GM13976 (cell line): ENCODE measurements around the gene CEP41.

Experiments
- DNase-seq: peaks from one replicate; pipeline ENCODE4 v3.0.0; 2012; ENCODE audit warnings: low spot score
- CTCF ChIP-seq: IDR thresholded peaks from 2 replicates; pipeline ENCODE4 v1.5.1; 2012; ENCODE audit warnings: borderline replicate concordance, mild to moderate bottlenecking; ENCODE audit not compliant: insufficient read depth; ENCODE audit errors: extremely low read depth, missing control alignments, control extremely low read depth
- in situ Hi-C: fragments of 300-500 bp; cut with MboI; formaldehyde crosslinking; loops from one replicate; pipeline ENCODE4 v1.12.0; 2022; ENCODE audit warnings: low sequenced_read_pairs, mixed read lengths, inconsistent platforms; ENCODE audit not compliant: unreplicated experiment

Gene CEP41

DNA sequence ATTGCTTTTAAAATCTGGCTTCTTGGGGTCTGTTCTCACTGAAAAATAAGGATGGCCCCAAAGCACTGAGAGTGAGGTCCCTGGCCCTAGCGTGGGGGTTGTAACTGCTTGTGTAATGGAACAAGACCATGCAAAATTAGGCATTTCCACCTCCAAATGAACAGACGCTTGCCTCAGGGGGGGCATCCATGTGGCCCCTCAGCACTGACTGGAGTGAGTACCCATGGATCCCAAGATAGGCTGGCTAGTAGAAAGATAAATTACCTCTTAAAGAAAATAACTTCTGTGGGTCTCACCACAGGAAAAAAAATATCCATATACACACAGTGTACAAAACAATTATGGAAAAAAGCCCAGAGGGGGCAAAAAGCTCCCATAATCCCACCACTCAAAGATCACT, 75.7 kb downstream of the CEP41 start:
- in situ Hi-C loops: no loop called here
- TF ChIP-seq CTCF: no peak
- DNase-seq: no peak

DNA sequence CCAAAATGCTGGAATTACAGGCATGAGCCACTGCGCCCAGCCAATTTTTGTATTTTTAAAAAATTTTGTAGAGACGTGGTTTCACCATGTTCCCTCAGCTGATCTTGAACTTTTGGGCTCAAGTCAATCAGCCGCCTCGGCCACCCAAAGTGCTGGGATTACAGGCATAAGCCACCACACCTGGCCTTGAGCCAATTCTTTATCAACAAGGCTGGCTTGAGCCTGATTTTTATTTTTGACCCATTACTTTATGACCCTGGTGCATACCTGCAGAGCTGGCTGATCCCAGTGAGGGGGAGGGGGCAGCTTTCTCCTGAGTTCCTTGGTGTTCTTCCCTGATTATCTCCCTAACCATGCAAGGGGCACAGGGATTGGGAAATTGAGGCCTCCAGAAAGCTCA, 76.4 kb downstream of the CEP41 start:
- in situ Hi-C loops: no loop called here
- DNase-seq: no peak
- no peak for TF ChIP-seq CTCF

DNA sequence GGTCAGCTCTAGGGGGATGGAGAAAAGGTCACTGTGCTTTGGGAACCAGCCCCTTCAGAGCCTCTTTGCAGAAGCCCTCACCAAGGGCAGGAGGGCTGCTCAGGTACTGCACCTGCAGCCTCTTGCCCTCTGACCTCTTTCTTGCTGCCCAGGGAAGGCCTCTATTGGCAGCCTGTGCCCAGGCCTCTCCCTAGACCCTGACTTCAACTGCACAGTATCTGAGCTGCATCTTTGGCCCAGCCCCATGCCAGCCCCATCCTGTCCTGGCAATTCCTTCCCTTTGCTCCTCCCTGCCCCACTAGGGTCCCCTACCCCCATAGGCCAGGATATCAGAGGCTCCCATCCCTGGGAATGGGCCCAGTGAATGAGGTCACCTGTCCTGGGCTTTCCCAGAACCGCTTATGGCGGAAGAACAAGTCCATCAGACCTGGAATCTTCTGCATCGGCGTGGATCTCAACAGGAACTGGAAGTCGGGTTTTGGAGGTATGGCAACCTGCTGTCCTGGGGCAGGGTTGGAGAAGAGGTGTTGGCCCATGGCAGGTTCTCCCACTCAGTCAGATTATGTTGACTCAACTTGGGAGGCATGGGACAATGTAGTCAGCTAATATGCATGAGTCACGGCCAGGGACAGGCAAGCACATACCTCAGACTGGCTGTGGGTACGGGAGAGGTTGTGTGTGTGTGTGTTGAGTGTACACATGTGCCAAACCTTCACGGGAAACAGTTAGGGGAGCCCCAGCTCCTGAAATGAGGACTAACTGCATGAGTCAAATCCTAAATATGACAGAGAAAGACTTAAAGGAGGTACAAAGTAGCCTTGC, 77.6 kb downstream of the CEP41 start:
- no peak for DNase-seq
- in situ Hi-C loops: no loop called here
- no peak for TF ChIP-seq CTCF

DNA sequence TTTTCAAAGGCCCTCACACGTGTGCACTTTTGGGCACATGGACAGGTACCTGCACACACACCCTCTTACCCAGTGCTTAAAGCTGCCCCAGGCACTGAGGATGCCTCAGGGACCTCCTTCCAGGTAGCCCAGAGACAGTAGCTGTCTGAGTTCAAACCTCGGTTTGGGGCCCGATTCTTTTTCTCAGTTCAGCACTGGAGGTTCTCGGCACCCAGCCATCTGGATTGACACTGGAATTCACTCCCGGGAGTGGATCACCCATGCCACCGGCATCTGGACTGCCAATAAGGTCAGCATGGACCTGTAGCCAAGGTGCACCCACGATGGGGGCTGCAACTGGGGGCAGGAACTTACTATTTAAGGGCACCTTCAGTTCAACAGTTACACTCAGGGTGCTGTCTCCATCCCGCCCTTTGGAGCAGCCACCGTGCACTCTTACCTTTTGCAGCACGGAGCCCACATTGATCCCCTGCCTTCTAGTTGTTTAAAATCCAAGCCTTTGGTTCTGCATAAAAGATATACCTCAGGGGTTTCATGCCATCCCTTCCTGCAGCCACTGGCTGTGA, 78.5 kb downstream of the CEP41 start:
- DNase-seq: no peak
- no peak for TF ChIP-seq CTCF
- in situ Hi-C loops: no loop called here

- in situ Hi-C loops: no loop called here
- no peak for DNase-seq
- no peak for TF ChIP-seq CTCF
Observed at GRCh38 chr7:130361681-130362080, 79.1 kb downstream of the CEP41 start.

- no peak for DNase-seq
- in situ Hi-C loops: no loop called here
- no peak for TF ChIP-seq CTCF
Observed at GRCh38 chr7:130360518-130360917, 80.3 kb downstream of the CEP41 start.

DNA sequence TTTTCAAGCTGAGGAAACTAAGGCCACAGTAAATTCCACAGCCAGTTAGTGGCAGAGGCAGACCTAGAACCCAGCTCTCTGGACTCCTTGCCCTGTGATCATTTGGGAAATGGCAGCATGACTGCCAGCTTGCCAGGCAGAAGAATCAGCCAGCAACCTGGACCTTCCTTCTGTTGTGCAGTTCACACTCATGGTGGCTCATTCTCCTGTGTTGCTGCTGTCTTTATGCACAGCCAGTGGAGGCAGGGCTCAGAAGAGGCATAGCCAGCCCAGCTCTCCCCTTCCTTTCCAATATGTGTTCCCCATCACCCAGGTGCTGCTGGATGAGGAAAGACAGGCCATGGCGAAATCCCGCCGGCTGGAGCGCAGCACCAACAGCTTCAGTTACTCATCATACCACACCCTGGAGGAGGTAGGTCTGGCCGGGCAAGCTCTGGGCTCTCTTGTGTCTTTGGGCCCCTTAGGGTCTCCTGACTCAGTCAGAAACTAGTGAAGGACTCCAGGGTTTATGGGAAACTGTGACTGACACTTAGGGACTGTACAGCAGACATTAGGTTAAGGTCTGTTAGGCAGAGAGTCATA, 81.4 kb downstream of the CEP41 start:
- in situ Hi-C loops: no loop called here
- DNase-seq: no peak
- TF ChIP-seq CTCF: no peak
